Right atrium auricular region (tissue), 2 donors: Measurements from ENCODE around the gene CHAT. TPM values are rescaled to one million over a fixed set of nuclear protein-coding genes. Genes with fewer than 3 reads are reported as not detected.

Experiments used
- DNase-seq: peaks from one replicate; pipeline ENCODE4 v3.0.0-alpha.2; 2019; ENCODE audit warnings: low spot score
- H3K27ac ChIP-seq, 2 donors: fragments of 200-600 bp; sonication (generic); 1 replicate in 1 of 2; 2 replicates in 1 of 2; pipeline ENCODE4 v1.5.1; 2016 to 2019
- H3K27me3 ChIP-seq, 2 donors: fragments of 200-600 bp; sonication (generic); one replicate each; pipeline versions ENCODE4 v1.5.1 to v1.6.0; 2017 to 2019
- H3K36me3 ChIP-seq: fragments of 200-600 bp; sonication (generic); one replicate; pipeline ENCODE4 v1.5.1; 2016
- H3K4me1 ChIP-seq, 2 donors: fragments of 200-600 bp; sonication (generic); one replicate each; pipeline versions ENCODE4 v1.5.1 to v1.6.0; 2017 to 2019
- H3K4me3 ChIP-seq, 2 donors: fragments of 200-600 bp; sonication (generic); 1 replicate in 1 of 2; 2 replicates in 1 of 2; pipeline ENCODE4 v1.5.1; 2017 to 2019; ENCODE audit warnings: mild to moderate bottlenecking in 1 of 2, moderate library complexity in 1 of 2
- H3K9me3 ChIP-seq, 2 donors: fragments of 200-600 bp; sonication (generic); one replicate each; pipeline ENCODE4 v1.5.1; 2019
- total RNA-seq, 2 donors: library from RNA; depleted of rRNA; stranded (reverse); fragments of >200 nt; gene quantifications; one replicate each; pipeline ENCODE4 v1.1.0, GENCODE V29; 2016
- TF ChIP-seq, protein P1 (sequence below), 2 donors: fragments of 200-600 bp; sonication (generic); IDR thresholded peaks; one replicate each; pipeline ENCODE4 v1.5.1; 2019; ENCODE audit warnings: antibody characterized with exemption in 2 of 2

Gene CHAT
- total RNA-seq, 2 donors from 2014 or later: not detected

DNA sequence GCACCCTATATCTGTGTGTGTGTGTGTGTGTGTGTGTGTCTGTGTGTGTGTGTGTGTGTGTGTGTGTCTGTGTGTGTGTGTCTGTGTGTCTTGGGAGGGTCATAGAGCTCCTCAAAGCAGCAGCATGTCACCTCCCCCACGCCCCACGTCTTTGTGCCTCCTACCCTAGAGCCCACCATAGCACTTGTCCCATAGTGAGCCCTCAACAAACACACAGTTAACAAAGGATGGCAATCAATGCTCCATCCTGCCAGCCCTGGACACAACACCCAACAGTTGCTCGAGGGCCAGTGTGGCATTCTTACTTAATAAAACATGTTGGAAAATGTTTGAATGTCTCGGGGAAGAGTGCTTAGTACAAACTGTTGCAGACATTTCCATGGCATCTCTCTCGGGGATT, 96.1 kb downstream of the CHAT start:
- TF ChIP-seq, protein P1, sequence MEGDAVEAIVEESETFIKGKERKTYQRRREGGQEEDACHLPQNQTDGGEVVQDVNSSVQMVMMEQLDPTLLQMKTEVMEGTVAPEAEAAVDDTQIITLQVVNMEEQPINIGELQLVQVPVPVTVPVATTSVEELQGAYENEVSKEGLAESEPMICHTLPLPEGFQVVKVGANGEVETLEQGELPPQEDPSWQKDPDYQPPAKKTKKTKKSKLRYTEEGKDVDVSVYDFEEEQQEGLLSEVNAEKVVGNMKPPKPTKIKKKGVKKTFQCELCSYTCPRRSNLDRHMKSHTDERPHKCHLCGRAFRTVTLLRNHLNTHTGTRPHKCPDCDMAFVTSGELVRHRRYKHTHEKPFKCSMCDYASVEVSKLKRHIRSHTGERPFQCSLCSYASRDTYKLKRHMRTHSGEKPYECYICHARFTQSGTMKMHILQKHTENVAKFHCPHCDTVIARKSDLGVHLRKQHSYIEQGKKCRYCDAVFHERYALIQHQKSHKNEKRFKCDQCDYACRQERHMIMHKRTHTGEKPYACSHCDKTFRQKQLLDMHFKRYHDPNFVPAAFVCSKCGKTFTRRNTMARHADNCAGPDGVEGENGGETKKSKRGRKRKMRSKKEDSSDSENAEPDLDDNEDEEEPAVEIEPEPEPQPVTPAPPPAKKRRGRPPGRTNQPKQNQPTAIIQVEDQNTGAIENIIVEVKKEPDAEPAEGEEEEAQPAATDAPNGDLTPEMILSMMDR (IDR thresholded peaks at IDR 0.05): no peak

DNA sequence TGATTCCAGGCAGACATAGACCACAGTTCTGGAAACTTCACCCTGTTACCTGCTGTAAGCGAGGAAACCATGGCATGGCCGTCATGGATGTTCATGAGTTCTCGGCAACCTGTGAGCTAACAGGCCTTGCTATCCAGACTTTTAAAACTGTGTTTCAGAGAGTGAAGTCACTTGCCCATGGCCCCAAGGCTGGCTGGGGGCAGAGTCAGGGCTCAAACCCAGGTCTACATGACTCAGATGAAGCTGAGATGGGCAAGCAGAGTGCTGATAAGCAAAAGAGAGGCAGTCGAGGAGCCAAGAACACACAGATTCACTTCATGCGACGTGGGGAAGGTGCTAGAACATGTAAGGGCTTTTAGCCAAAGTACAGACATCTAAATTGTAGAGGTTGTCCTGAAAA, 97.1 kb downstream of the CHAT start:
- Histone ChIP-seq H3K9me3 (peaks cover 0 to 8% of the 10 kb centered on the region in 2 donors), H3K36me3 (no peaks in the 10 kb centered on the region), H3K4me3 (no peak overlapping the region), H3K27ac (no peak overlapping the region), H3K4me1 (no peaks in the 10 kb centered on the region), H3K27me3 (no peaks in the 10 kb centered on the region)
- TF ChIP-seq, protein P1 (IDR thresholded peaks at IDR 0.05): no peak
- no peak for DNase-seq

More for the DNA sequence above, 96.1 kb downstream of the CHAT start:
- H3K4me3 ChIP-seq: no peak overlapping the region
- no peak overlapping the region for H3K27ac ChIP-seq
- H3K27me3 ChIP-seq: no peaks in the 10 kb centered on the region
- peaks cover 0 to 13% of the 10 kb centered on the region in 2 donors for H3K9me3 ChIP-seq
- no peaks in the 10 kb centered on the region for H3K4me1 ChIP-seq
- no peak for DNase-seq
- no peaks in the 10 kb centered on the region for H3K36me3 ChIP-seq

DNA sequence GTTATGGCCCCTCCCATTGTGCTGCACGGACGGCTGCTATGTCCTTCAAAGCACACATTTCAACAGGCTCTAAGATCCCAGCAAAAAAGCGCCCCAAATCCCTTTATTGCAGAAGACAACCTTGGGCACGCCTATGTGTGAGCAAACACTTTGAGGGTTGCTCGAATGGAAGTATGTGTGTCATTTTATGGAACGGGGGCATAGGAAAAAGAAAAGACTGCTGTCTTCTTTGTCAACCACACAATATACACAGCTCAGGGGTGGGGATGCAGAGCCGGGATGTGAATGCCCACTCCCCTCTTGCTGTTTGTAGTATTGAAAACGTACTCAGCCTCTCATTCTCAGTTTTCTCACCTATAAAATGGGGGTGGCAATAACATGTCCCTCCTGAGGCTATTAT, 97.6 kb downstream of the CHAT start:
- Histone ChIP-seq H3K27me3 (no peaks in the 10 kb centered on the region), H3K4me1 (no peaks in the 10 kb centered on the region), H3K9me3 (peaks cover 0 to 8% of the 10 kb centered on the region in 2 donors), H3K4me3 (no peak overlapping the region), H3K36me3 (no peaks in the 10 kb centered on the region), H3K27ac (no peak overlapping the region)
- DNase-seq: no peak
- TF ChIP-seq, protein P1 (IDR thresholded peaks at IDR 0.05): no peak

DNA sequence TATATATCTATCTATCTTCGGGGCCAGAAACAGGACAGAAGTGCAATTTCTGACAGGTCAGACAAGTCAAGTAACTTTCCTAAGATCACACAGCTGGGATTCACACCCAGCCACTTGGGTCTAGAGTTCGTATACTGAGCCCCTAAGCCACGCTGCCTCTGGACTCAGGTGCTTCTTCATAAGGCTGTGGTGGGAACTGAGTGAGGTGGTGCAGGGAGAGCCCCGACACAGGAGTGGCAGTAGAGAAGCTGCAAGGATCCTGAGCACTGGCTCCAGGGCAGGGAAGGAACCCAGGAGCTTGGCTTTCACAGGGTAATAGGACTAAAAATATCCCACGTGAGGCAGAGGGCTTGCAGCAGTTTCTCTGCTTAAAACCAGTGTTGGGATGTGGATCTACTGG, 99.4 kb downstream of the CHAT start:
- Histone ChIP-seq H3K4me3 (no peak overlapping the region), H3K27me3 (no peaks in the 10 kb centered on the region), H3K9me3 (peaks cover 0 to 8% of the 10 kb centered on the region in 2 donors), H3K36me3 (no peaks in the 10 kb centered on the region), H3K27ac (no peak overlapping the region), H3K4me1 (no peaks in the 10 kb centered on the region)
- no peak for DNase-seq
- TF ChIP-seq, protein P1 (IDR thresholded peaks at IDR 0.05): no peak

Other genes with a start within 250 kb of the CHAT start
- not detected for gene DRGX, start 217.9 kb upstream of the CHAT start, total RNA-seq
- 10 to 100 TPM; 11.5 to 12.0 TPM for gene ERCC6, start 74.9 kb upstream of the CHAT start, total RNA-seq
- gene SLC18A3, start 3.7 kb upstream of the CHAT start, total RNA-seq: not detected
- not detected for gene C10orf53, start 65.6 kb downstream of the CHAT start, total RNA-seq
- gene OGDHL, start 148.3 kb downstream of the CHAT start, total RNA-seq: 1 to 10 TPM; 5.2 to 6.4 TPM